H1 (cell line): ENCODE measurements around the gene OLFML2B. TPM values are rescaled to one million over a fixed set of nuclear protein-coding genes. Genes with fewer than 3 reads are reported as not detected.

Experiments
- CTCF ChIA-PET: fragments of 300-600 bp; sonication (Branson Sonifier 250); formaldehyde crosslinking; loops from one replicate; lab custom pipeline; 2021; ENCODE audit not compliant: partially characterized antibody; lab: Charles Lee
- POLR2A ChIA-PET: fragments of 300-600 bp; sonication (Branson Sonifier 250); formaldehyde crosslinking; loops from one replicate; lab custom pipeline; 2021; ENCODE audit warnings: inconsistent platforms; ENCODE audit not compliant: partially characterized antibody; lab: Charles Lee
- DNase-seq, 2 experiments: peaks; one replicate each; pipeline versions ENCODE4 v3.0.0 to v3.0.0-alpha.2; 2010 to 2022; ENCODE audit warnings: low spot score in 2 of 2, low read depth in 1 of 2, mixed read lengths in 1 of 2
- FAIRE-seq: peaks from 2 replicates; lab custom pipeline; 2011; peaks lifted over from hg19 to GRCh38; lab: Jason Lieb, UNC
- H2AFZ ChIP-seq: 2 replicates; pipeline ENCODE4 v1.8.1; 2012; ENCODE audit warnings: low read length, inconsistent platforms
- H2AK5ac ChIP-seq: 2 replicates; pipeline ENCODE4 v1.6.1; 2013; ENCODE audit warnings: low read depth, low read length
- H2BK120ac ChIP-seq: replicated peaks from 2 replicates; pipeline ENCODE3; 2013; ENCODE audit warnings: low read depth, low read length, inconsistent platforms
- H2BK12ac ChIP-seq: 2 replicates; pipeline ENCODE4 v1.6.1; 2013; ENCODE audit warnings: low read depth, low read length
- H2BK15ac ChIP-seq: 2 replicates; pipeline ENCODE4 v1.6.1; 2013; ENCODE audit warnings: low read length
- H2BK20ac ChIP-seq: 2 replicates; pipeline ENCODE4 v1.6.1; 2013; ENCODE audit warnings: low read length
- H2BK5ac ChIP-seq: 2 replicates; pipeline ENCODE4 v1.6.1; 2013; ENCODE audit warnings: low read depth, low read length
- H3K14ac ChIP-seq: 2 replicates; pipeline ENCODE4 v1.6.1; 2013; ENCODE audit warnings: inconsistent platforms; ENCODE audit not compliant: insufficient read length
- H3K18ac ChIP-seq: 2 replicates; pipeline ENCODE4 v1.6.1; 2013; ENCODE audit warnings: low read length; ENCODE audit errors: extremely low read depth
- H3K23ac ChIP-seq: 2 replicates; pipeline ENCODE4 v1.6.1; 2013; ENCODE audit warnings: inconsistent platforms; ENCODE audit not compliant: insufficient read length
- H3K23me2 ChIP-seq: 2 replicates; pipeline ENCODE4 v1.6.1; 2013; ENCODE audit warnings: low read depth, low read length
- H3K27ac ChIP-seq: 2 replicates; pipeline ENCODE4 v1.6.1; 2011; ENCODE audit warnings: low read depth, low read length, inconsistent platforms
- H3K27me3 ChIP-seq, 4 experiments: replicated peaks in 1 of 4; 1 replicate in 1 of 4; 2 replicates in 3 of 4; pipeline versions ENCODE4 v1.6.1 to v1.8.1; 2011 to 2013; ENCODE audit warnings: low read length in 3 of 4, mild to moderate bottlenecking in 3 of 4, inconsistent platforms in 2 of 4, mixed read lengths in 2 of 4, moderate library complexity in 1 of 4; ENCODE audit not compliant: control insufficient read depth in 3 of 4, insufficient read depth in 3 of 4; ENCODE audit errors: extremely low read depth in 1 of 4
- H3K36me3 ChIP-seq, 4 experiments: 2 replicates each; pipeline versions ENCODE4 v1.6.1 to v1.8.1; 2011 to 2013; ENCODE audit warnings: mild to moderate bottlenecking in 4 of 4, low read length in 3 of 4, moderate library complexity in 2 of 4, control low read depth in 1 of 4, inconsistent platforms in 1 of 4; ENCODE audit not compliant: insufficient read depth in 4 of 4, control insufficient read depth in 2 of 4
- H3K4ac ChIP-seq: replicated peaks from 2 replicates; pipeline ENCODE3; 2013; ENCODE audit warnings: low read length, low read depth, mixed read lengths, inconsistent platforms; ENCODE audit not compliant: insufficient read length
- H3K4me1 ChIP-seq, 4 experiments: replicated peaks in 1 of 4; 1 replicate in 1 of 4; 2 replicates in 3 of 4; pipeline versions ENCODE4 v1.6.1 to v1.8.1; 2011 to 2013; ENCODE audit warnings: low read length in 3 of 4, inconsistent platforms in 2 of 4, mixed read lengths in 1 of 4; ENCODE audit not compliant: insufficient read depth in 4 of 4, control insufficient read depth in 3 of 4
- H3K4me2 ChIP-seq, 2 experiments: 2 replicates each; pipeline versions ENCODE4 v1.6.1 to v1.8.1; 2011 to 2013; ENCODE audit warnings: low read depth in 2 of 2, low read length in 2 of 2, control low read depth in 1 of 2, inconsistent platforms in 1 of 2, mild to moderate bottlenecking in 1 of 2; ENCODE audit not compliant: insufficient read depth in 1 of 2
- H3K4me3 ChIP-seq, 4 experiments: fragments of 200-600, 300-600 bp in 1 of 4; sonication (generic), shearing (Covaris generic), sonication (Bioruptor Twin) in 1 of 4; 2 replicates each; pipeline versions ENCODE4 v1.5.1 to v1.8.1; 2011 to 2016; ENCODE audit warnings: low read length in 4 of 4, low read depth in 3 of 4, control low read depth in 2 of 4, inconsistent platforms in 2 of 4, mild to moderate bottlenecking in 2 of 4, mixed read lengths in 1 of 4, moderate library complexity in 1 of 4; ENCODE audit not compliant: insufficient read depth in 2 of 4; ENCODE audit errors: extremely low read depth in 1 of 4
- H3K56ac ChIP-seq: replicated peaks from 2 replicates; pipeline ENCODE3; 2013; ENCODE audit warnings: low read depth, mild to moderate bottlenecking, mixed read lengths, low read length, inconsistent platforms; ENCODE audit not compliant: insufficient read length
- H3K79me1 ChIP-seq: 2 replicates; pipeline ENCODE4 v1.6.1; 2013; ENCODE audit warnings: low read depth, low read length, control low read depth
- H3K79me2 ChIP-seq, 2 experiments: 2 replicates each; pipeline versions ENCODE4 v1.6.1 to v1.8.1; 2012 to 2013; ENCODE audit warnings: low read length in 2 of 2, mild to moderate bottlenecking in 2 of 2, inconsistent platforms in 1 of 2; ENCODE audit not compliant: insufficient read depth in 2 of 2, control insufficient read depth in 1 of 2
- H3K9ac ChIP-seq, 4 experiments: replicated peaks in 1 of 4; 1 replicate in 1 of 4; 2 replicates in 3 of 4; pipeline versions ENCODE4 v1.6.1 to v1.8.1; 2011 to 2013; ENCODE audit warnings: low read depth in 3 of 4, low read length in 3 of 4, control low read depth in 2 of 4, mild to moderate bottlenecking in 2 of 4, moderate library complexity in 2 of 4, inconsistent platforms in 1 of 4; ENCODE audit errors: extremely low read depth in 1 of 4
- H3K9me3 ChIP-seq, 2 experiments: 2 replicates each; pipeline versions ENCODE4 v1.6.1 to v1.8.1; 2012 to 2013; ENCODE audit warnings: mild to moderate bottlenecking in 2 of 2, moderate library complexity in 2 of 2, control low read depth in 1 of 2, inconsistent platforms in 1 of 2, low read depth in 1 of 2, low read length in 1 of 2, mixed read lengths in 1 of 2; ENCODE audit not compliant: insufficient read depth in 2 of 2
- H4K20me1 ChIP-seq, 2 experiments: replicated peaks in 1 of 2; 2 replicates each; pipeline versions ENCODE3 to v1.8.1; 2011 to 2013; ENCODE audit warnings: inconsistent platforms in 2 of 2, low read length in 2 of 2, mild to moderate bottlenecking in 1 of 2; ENCODE audit not compliant: insufficient read depth in 2 of 2, control insufficient read depth in 1 of 2
- H4K5ac ChIP-seq: 2 replicates; pipeline ENCODE4 v1.6.1; 2013; ENCODE audit warnings: low read length, low read depth, mixed read lengths, inconsistent platforms; ENCODE audit not compliant: insufficient read length
- H4K8ac ChIP-seq: 2 replicates; pipeline ENCODE4 v1.8.0; 2013; ENCODE audit warnings: mild to moderate bottlenecking, moderate library complexity, low read length, inconsistent platforms; ENCODE audit not compliant: insufficient read depth; ENCODE audit errors: extremely low read depth
- H4K91ac ChIP-seq: replicated peaks from 2 replicates; pipeline ENCODE3; 2013; ENCODE audit warnings: low read length, mixed read lengths, inconsistent platforms; ENCODE audit not compliant: insufficient read length
- BACH1 ChIP-seq: IDR thresholded peaks from 2 replicates; pipeline ENCODE4 v1.6.1; 2012; ENCODE audit warnings: low read length, improper control_type of control experiment
- BRCA1 ChIP-seq: IDR thresholded peaks from 2 replicates; pipeline ENCODE4 v1.6.1; 2012; ENCODE audit warnings: low read depth, low read length, improper control_type of control experiment
- CHD2 ChIP-seq: IDR thresholded peaks from 2 replicates; pipeline ENCODE4 v1.6.1; 2012; ENCODE audit warnings: low read length, improper control_type of control experiment
- CREB1 ChIP-seq: IDR thresholded peaks from 2 replicates; pipeline ENCODE4 v1.6.1; 2012; ENCODE audit warnings: inconsistent platforms
- EP300 ChIP-seq, 2 experiments: IDR thresholded peaks; 1 replicate in 1 of 2; 2 replicates in 1 of 2; pipeline ENCODE4 v1.6.1; 2011 to 2012; ENCODE audit warnings: low read depth in 2 of 2, low read length in 2 of 2, mild to moderate bottlenecking in 2 of 2, borderline replicate concordance in 1 of 2, inconsistent platforms in 1 of 2, moderate library complexity in 1 of 2
- MAFK ChIP-seq: IDR thresholded peaks from 2 replicates; pipeline ENCODE4 v1.6.1; 2012; ENCODE audit warnings: low read depth, mild to moderate bottlenecking, improper control_type of control experiment, low read length
- RFX5 ChIP-seq: IDR thresholded peaks from 2 replicates; pipeline ENCODE4 v1.6.1; 2011; ENCODE audit warnings: low read depth, low read length, improper control_type of control experiment, borderline replicate concordance
- RNF2 ChIP-seq: fragments of 200-900, 300-1000 bp; sonication (generic); IDR thresholded peaks from 2 replicates; pipeline ENCODE4 v1.7.1; 2016; ENCODE audit warnings: borderline replicate concordance, low read depth, mild to moderate bottlenecking, antibody characterized with exemption, low read length; ENCODE audit not compliant: poor library complexity, severe bottlenecking; ENCODE audit errors: missing control alignments
- SP1 ChIP-seq: IDR thresholded peaks from 2 replicates; pipeline ENCODE4 v1.6.1; 2011; ENCODE audit warnings: low read depth, low read length
- WGBS, 2 experiments: shearing (Covaris generic) in 1 of 2; methylation state at CpG; one replicate each; pipeline versions ENCODE4 v1.1.6 to v1.1.7; 2013 to 2015; ENCODE audit warnings: low lambda C conversion rate in 2 of 2, mixed read lengths in 2 of 2, inconsistent platforms in 1 of 2, low coverage in 1 of 2, missing lambda C conversion rate in 1 of 2; ENCODE audit not compliant: insufficient replicate concordance in 2 of 2, insufficient coverage in 1 of 2, insufficient read length in 1 of 2; ENCODE audit errors: extremely low coverage in 1 of 2, missing lambda C conversion rate in 1 of 2; 5-methylcytosine and 5-hydroxymethylcytosine counted together
- polyA plus RNA-seq, 7 experiments: library from polyadenylated mRNA; depleted of rRNA in 3 of 7; stranded (reverse) in 5 of 7; unstranded in 2 of 7; fragments of >200 nt in 5 of 7; fragments of 200-250 nt in 2 of 7; gene quantifications; 1 replicate in 5 of 7; 2 replicates in 1 of 7; 4 replicates in 1 of 7; pipeline versions ENCODE4 v1.2.1 to v1.2.3, GENCODE V29; 2011 to 2013; ENCODE audit warnings: missing spikeins in 2 of 7, mixed read lengths in 2 of 7
- total RNA-seq: library from RNA; stranded (reverse); fragmentation: NEBNext Ultra II Directional; extraction: Animal tissue kit (Norgen Biotek cat#: 25700); gene quantifications from 2 replicates; pipeline ENCODE4 v1.2.1, GENCODE V29; 2021
- TF ChIP-seq, protein P1 (sequence below): IDR thresholded peaks from 2 replicates; pipeline ENCODE4 v1.6.1; 2012; ENCODE audit warnings: inconsistent platforms
- TF ChIP-seq, protein P2 (sequence below): IDR thresholded peaks from 2 replicates; pipeline ENCODE4 v1.6.1; 2012; ENCODE audit warnings: low read length, inconsistent platforms

OLFML2B gene
- total and polyA plus RNA-seq, 2 of the 8 experiments (the other 6 are each of a cell fraction or from before 2014, with no cell fraction given), result 6.5 to 10.4 TPM

GRCh38 chr1:162036163-162036562 is 12.5 kb upstream of the OLFML2B start:
- Histone ChIP-seq H3K4me1 (no peaks in the 10 kb centered on the region; a peak in 1 of 7 replicates), H4K8ac (no peak overlapping the region), H2AK5ac (no peak overlapping the region), H3K56ac (no peak overlapping the region), H3K27ac (no peak overlapping the region), H3K36me3 (no peaks in the 10 kb centered on the region), H3K18ac (no peak overlapping the region), H2BK12ac (no peak overlapping the region), H3K23ac (no peak overlapping the region), H3K4me2 (no peak overlapping the region), H3K9ac (no peak overlapping the region), H3K27me3 (no peaks in the 10 kb centered on the region), H3K14ac (no peak overlapping the region), H2BK20ac (no peak overlapping the region), H2BK15ac (no peak overlapping the region), H2BK120ac (no peak overlapping the region), H2AFZ (no peak overlapping the region), H4K91ac (no peak overlapping the region), H3K4ac (no peak overlapping the region), H3K23me2 (peaks cover 2% of the 10 kb centered on the region; the same call in 1 of the 2 replicates), H3K79me1 (no peaks in the 10 kb centered on the region), H4K5ac (no peak overlapping the region), H4K20me1 (no peaks in the 10 kb centered on the region), H2BK5ac (no peak overlapping the region), H3K4me3 (no peak overlapping the region), H3K9me3 (no peaks in the 10 kb centered on the region), H3K79me2 (no peaks in the 10 kb centered on the region)
- 96% methylated on average over 1 of the region's 1 CpG; no CpG with 5 or more reads in 1 of the 2 experiments for WGBS, 2 experiments
- ChIA-PET POLR2A (no interaction called here), CTCF (interaction anchor here (0.9 to 7.4 kb wide), 18 partner anchors 9 to 346 kb away, joined by 3 to 180 read pairs (median 5); partner anchors contain the start of genes C1orf226 and OLFML2B)
- FAIRE-seq, result no peak
- TF ChIP-seq BRCA1 (no peak), CHD2 (no peak), EP300 (IDR thresholded peaks at IDR 0.05; ENCODE audit: borderline replicate concordance in 1 of 2, low read depth in 2 of 2, low read length in 2 of 2) (no peak), SP1 (no peak), CREB1 (no peak), MAFK (no peak), BACH1 (no peak), RNF2 (no peak), RFX5 (no peak)
- TF ChIP-seq, protein P1, sequence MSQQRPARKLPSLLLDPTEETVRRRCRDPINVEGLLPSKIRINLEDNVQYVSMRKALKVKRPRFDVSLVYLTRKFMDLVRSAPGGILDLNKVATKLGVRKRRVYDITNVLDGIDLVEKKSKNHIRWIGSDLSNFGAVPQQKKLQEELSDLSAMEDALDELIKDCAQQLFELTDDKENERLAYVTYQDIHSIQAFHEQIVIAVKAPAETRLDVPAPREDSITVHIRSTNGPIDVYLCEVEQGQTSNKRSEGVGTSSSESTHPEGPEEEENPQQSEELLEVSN, result no peak
- TF ChIP-seq, protein P2, sequence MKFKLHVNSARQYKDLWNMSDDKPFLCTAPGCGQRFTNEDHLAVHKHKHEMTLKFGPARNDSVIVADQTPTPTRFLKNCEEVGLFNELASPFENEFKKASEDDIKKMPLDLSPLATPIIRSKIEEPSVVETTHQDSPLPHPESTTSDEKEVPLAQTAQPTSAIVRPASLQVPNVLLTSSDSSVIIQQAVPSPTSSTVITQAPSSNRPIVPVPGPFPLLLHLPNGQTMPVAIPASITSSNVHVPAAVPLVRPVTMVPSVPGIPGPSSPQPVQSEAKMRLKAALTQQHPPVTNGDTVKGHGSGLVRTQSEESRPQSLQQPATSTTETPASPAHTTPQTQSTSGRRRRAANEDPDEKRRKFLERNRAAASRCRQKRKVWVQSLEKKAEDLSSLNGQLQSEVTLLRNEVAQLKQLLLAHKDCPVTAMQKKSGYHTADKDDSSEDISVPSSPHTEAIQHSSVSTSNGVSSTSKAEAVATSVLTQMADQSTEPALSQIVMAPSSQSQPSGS, result no peak
- no peak for DNase-seq
